Measurements from ENCODE around the gene SPDYE2. TPM values are rescaled to one million over a fixed set of nuclear protein-coding genes. Genes with fewer than 3 reads are reported as not detected.
"Not testable (repeated sequence)": the region's sequence is repeated elsewhere in the genome, so short reads cannot be mapped to it uniquely, and the experiment has no call there.

Gene SPDYE2
- total RNA-seq, 1 experiment from 2014 or later = not detected

- DNase-seq (ENCODE audit: low read depth, low spot score); in situ Hi-C loops (cut with HindIII; ENCODE audit: low pct_unique_long_range_greater_than_20kb, low sequenced_read_pairs): not testable (repeated sequence)
These were observed 22.9 kb upstream of the SPDYE2 start for GRCh38 chr7:102527822-102528793.

- DNase-seq (ENCODE audit: low read depth, low spot score) = not testable (repeated sequence)
These were observed 19.4 kb upstream of the SPDYE2 start for GRCh38 chr7:102531583-102531982.

GRCh38 chr7:102532127-102532526 is 18.9 kb upstream of the SPDYE2 start:
- in situ Hi-C loops (cut with HindIII; ENCODE audit: low pct_unique_long_range_greater_than_20kb, low sequenced_read_pairs); DNase-seq (ENCODE audit: low read depth, low spot score): not testable (repeated sequence)

More at GRCh38 chr7:102531583-102531982, 19.4 kb upstream of the SPDYE2 start:
- in situ Hi-C loops (cut with HindIII; ENCODE audit: low pct_unique_long_range_greater_than_20kb, low sequenced_read_pairs) = not testable (repeated sequence)

GRCh38 chr7:102535062-102535615 is 15.9 kb upstream of the SPDYE2 start:
- in situ Hi-C loops (cut with HindIII; ENCODE audit: low pct_unique_long_range_greater_than_20kb, low sequenced_read_pairs); DNase-seq (ENCODE audit: low read depth, low spot score): not testable (repeated sequence)

- DNase-seq (ENCODE audit: low read depth, low spot score); in situ Hi-C loops (cut with HindIII; ENCODE audit: low pct_unique_long_range_greater_than_20kb, low sequenced_read_pairs): not testable (repeated sequence)
These were observed 10.4 kb upstream of the SPDYE2 start for GRCh38 chr7:102540604-102541003.

GRCh38 chr7:102542083-102542482 is 8.9 kb upstream of the SPDYE2 start:
- DNase-seq (ENCODE audit: low read depth, low spot score); in situ Hi-C loops (cut with HindIII; ENCODE audit: low pct_unique_long_range_greater_than_20kb, low sequenced_read_pairs): not testable (repeated sequence)

GRCh38 chr7:102542771-102543170 is 8.3 kb upstream of the SPDYE2 start:
- in situ Hi-C loops (cut with HindIII; ENCODE audit: low pct_unique_long_range_greater_than_20kb, low sequenced_read_pairs) = not testable (repeated sequence)

DNA sequence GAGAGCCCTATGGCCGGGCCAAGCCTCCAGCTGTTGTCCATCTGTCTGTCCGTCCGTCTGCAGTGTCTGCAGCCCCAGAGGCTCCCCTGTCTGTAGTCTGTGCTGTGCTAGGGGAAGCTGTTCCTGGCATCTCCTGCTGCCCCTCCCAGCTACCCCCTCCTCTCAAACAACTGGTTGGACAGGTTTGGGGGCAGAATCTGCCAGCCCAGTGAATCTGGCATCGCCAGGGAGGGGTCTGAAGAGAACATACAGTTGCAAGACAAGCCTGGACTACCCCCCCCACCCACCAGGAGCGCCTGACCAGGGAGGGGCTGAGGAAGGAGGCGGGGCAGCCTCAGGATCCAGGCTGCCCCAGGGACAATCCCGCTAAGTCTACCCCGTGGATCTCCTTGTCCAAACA is 7.4 kb upstream of the SPDYE2 start, which contains the start of gene UPK3BL2:
UPK3BL2 (minus strand) TSS at position 101 of the 400 bp plus-strand sequence; CDS start at position 41, 60 bp downstream.
- in situ Hi-C loops (cut with HindIII; ENCODE audit: low pct_unique_long_range_greater_than_20kb, low sequenced_read_pairs) = not testable (repeated sequence)

More at GRCh38 chr7:102542771-102543170, 8.3 kb upstream of the SPDYE2 start:
- DNase-seq (ENCODE audit: low read depth, low spot score) = not testable (repeated sequence)

DNA sequence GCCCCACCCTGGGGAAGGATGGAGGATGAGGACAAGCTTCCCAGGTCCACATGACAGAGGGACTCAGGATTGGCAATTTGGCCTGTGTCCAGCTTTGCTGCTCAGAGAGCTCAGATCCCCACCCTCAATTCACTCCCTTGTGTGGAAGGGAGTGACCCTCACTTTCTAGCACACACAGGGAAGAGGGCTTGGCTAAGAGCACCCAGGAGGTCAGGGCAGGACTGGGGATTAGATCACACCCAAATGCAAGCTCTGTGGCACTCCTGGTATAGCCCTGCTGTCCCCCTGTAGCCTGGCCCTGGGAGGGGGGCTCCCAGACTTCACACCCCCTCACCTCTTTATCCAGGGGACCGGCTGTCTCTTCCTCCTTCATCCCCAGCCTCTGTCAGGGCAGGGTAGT is 6.7 kb upstream of the SPDYE2 start:
- DNase-seq (ENCODE audit: low read depth, low spot score); in situ Hi-C loops (cut with HindIII; ENCODE audit: low pct_unique_long_range_greater_than_20kb, low sequenced_read_pairs): not testable (repeated sequence)

More for the DNA sequence above, 7.4 kb upstream of the SPDYE2 start, which contains the start of gene UPK3BL2:
- DNase-seq (ENCODE audit: low read depth, low spot score) = not testable (repeated sequence)

DNA sequence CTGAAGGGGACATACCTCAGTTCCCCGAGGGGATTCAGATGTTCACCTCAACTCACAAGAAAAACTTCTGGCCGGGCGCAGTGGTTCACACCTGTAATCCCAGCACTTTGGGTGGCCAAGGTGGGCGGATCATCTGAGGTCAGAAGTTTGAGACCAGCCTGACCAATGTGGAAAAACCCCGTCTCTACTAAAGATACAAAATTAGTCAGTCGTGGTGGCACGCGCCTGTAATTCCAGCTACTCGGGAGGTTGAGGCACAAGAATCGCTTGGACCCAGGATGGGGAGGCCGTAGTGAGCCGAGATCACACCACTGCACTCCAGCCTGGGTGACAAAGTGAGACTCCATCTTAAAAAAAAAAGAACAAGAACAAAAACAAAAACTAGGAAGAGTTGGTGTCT is 5.7 kb upstream of the SPDYE2 start:
- DNase-seq (ENCODE audit: low read depth, low spot score); in situ Hi-C loops (cut with HindIII; ENCODE audit: low pct_unique_long_range_greater_than_20kb, low sequenced_read_pairs): not testable (repeated sequence)

- in situ Hi-C loops (cut with HindIII; ENCODE audit: low pct_unique_long_range_greater_than_20kb, low sequenced_read_pairs) = not testable (repeated sequence)
These were observed 4.7 kb upstream of the SPDYE2 start for GRCh38 chr7:102546353-102546752.

DNA sequence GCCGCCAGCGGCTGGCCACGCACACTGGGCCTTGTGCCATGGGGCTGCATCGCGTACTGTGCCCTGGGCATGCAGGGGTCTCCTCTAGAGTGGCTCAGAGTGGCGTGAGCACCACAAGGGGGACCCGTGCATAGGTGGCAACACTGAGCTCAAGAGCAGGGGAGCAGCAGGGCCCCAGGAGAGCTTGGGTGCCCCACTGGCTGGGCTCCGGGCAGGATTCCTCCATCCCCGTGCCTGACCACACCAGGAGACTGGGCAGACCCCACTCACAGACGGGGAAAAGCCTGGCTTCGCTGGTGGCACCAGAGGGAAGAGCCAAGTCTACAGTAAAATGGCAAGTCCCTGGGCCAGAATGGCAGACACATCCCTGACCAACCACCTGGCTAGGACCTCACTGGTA is 17.6 kb downstream of the SPDYE2 start:
- in situ Hi-C loops (cut with HindIII; ENCODE audit: low pct_unique_long_range_greater_than_20kb, low sequenced_read_pairs); DNase-seq (ENCODE audit: low read depth, low spot score): not testable (repeated sequence)

More at GRCh38 chr7:102546353-102546752, 4.7 kb upstream of the SPDYE2 start:
- not testable (repeated sequence) for DNase-seq (ENCODE audit: low read depth, low spot score)

GRCh38 chr7:102572261-102573239 is 21.5 kb downstream of the SPDYE2 start, which contains the start of gene POLR2J3:
Gene POLR2J3 (minus strand): TSS chr7:102572583. CDS start chr7:102572521, 62 bp downstream.
- in situ Hi-C loops (cut with HindIII; ENCODE audit: low pct_unique_long_range_greater_than_20kb, low sequenced_read_pairs) = not testable (repeated sequence)

GRCh38 chr7:102574607-102575006 is 23.6 kb downstream of the SPDYE2 start:
- in situ Hi-C loops (cut with HindIII; ENCODE audit: low pct_unique_long_range_greater_than_20kb, low sequenced_read_pairs) = not testable (repeated sequence)

More at GRCh38 chr7:102572261-102573239, 21.5 kb downstream of the SPDYE2 start, which contains the start of gene POLR2J3:
- DNase-seq (ENCODE audit: low read depth, low spot score) = peak; percentile 96

DNA sequence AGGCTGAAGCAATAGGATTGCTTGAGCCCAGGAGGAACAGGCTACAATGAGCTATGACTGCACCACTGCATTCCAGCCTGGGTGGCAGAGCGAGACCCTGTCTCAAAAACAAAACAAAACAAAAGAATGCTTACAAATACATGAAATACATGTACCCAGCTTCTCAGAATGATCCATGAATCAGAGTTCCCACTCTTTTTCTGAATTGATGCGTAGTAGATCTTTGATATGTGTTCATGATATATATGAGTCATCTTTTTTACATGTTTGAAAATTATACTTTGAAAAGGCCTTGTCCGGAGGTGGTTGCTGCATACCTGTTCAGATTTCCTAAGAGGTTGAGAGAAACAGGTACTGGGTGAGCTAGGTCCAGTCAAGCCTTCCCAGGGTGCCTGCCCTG is 25.3 kb downstream of the SPDYE2 start:
- in situ Hi-C loops (cut with HindIII; ENCODE audit: low pct_unique_long_range_greater_than_20kb, low sequenced_read_pairs); DNase-seq (ENCODE audit: low read depth, low spot score): not testable (repeated sequence)

More at GRCh38 chr7:102574607-102575006, 23.6 kb downstream of the SPDYE2 start:
- not testable (repeated sequence) for DNase-seq (ENCODE audit: low read depth, low spot score)

- DNase-seq (ENCODE audit: low read depth, low spot score); in situ Hi-C loops (cut with HindIII; ENCODE audit: low pct_unique_long_range_greater_than_20kb, low sequenced_read_pairs): not testable (repeated sequence)
These were observed 26.6 kb downstream of the SPDYE2 start for GRCh38 chr7:102577315-102578240.

All from SK-MEL-5 (cell line).